ENCODE data around the gene PCSK1. TPM values are rescaled to one million over a fixed set of nuclear protein-coding genes. Genes with fewer than 3 reads are reported as not detected.

The PCSK1 gene
- total RNA-seq (ENCODE audit: low replicate concordance): 0.45 and 1.5 TPM in 2 replicates

DNA sequence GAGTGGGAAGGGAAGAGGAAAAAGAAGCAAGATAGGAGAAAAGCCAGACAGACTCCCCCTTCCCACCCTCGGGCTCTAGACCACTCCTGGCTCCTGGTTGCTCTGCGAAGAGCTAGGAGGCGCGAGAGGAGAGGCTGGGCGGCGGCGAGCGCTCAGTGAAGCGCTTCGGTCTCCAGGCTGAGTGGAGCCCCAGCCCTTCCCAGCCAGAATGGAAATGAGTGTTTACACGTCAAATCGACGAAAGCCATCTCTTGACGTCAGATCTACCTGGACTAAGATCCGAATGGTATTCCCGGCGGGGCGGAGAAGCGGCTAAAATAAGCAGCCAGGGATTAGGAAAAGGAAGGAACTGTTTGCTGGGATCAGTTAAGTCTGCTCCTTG lies at the start of gene PCSK1:
PCSK1 (minus strand) TSS at position 183 of the 382 bp plus-strand sequence. CDS start 206 bp downstream, outside the sequence.
- TF ChIP-seq, protein P1, sequence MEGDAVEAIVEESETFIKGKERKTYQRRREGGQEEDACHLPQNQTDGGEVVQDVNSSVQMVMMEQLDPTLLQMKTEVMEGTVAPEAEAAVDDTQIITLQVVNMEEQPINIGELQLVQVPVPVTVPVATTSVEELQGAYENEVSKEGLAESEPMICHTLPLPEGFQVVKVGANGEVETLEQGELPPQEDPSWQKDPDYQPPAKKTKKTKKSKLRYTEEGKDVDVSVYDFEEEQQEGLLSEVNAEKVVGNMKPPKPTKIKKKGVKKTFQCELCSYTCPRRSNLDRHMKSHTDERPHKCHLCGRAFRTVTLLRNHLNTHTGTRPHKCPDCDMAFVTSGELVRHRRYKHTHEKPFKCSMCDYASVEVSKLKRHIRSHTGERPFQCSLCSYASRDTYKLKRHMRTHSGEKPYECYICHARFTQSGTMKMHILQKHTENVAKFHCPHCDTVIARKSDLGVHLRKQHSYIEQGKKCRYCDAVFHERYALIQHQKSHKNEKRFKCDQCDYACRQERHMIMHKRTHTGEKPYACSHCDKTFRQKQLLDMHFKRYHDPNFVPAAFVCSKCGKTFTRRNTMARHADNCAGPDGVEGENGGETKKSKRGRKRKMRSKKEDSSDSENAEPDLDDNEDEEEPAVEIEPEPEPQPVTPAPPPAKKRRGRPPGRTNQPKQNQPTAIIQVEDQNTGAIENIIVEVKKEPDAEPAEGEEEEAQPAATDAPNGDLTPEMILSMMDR (IDR thresholded peaks at IDR 0.05; ENCODE audit: insufficient read depth, low read length): no peak
- no peak within 1 kb of the TSS for H3K4me3 ChIP-seq (ENCODE audit: low read depth, low read length)
- no peak for DNase-seq (ENCODE audit: low read depth)

DNA sequence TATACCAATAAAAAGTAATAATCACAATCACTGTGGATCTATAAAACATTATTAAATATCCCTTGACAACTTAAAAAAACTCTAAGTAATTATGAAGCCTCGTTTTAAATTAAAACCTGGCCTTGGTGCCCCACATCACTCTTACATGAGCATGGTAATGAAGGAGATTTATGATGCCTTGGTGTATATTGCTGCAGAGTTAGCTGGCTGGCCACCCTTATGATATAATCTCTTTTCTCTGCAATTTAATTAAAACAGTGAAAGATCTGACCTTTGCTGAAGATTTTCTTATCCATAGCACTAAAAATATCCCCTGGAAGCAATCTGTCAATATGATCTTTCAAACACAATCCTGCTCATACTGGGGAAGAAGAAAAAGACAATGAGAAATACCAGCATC lies 48.8 kb upstream of the PCSK1 start:
- TF ChIP-seq, protein P1 (IDR thresholded peaks at IDR 0.05; ENCODE audit: insufficient read depth, low read length): no peak
- H3K4me3 ChIP-seq (ENCODE audit: low read depth, low read length): no peak overlapping the region
- DNase-seq (ENCODE audit: low read depth): no peak

DNA sequence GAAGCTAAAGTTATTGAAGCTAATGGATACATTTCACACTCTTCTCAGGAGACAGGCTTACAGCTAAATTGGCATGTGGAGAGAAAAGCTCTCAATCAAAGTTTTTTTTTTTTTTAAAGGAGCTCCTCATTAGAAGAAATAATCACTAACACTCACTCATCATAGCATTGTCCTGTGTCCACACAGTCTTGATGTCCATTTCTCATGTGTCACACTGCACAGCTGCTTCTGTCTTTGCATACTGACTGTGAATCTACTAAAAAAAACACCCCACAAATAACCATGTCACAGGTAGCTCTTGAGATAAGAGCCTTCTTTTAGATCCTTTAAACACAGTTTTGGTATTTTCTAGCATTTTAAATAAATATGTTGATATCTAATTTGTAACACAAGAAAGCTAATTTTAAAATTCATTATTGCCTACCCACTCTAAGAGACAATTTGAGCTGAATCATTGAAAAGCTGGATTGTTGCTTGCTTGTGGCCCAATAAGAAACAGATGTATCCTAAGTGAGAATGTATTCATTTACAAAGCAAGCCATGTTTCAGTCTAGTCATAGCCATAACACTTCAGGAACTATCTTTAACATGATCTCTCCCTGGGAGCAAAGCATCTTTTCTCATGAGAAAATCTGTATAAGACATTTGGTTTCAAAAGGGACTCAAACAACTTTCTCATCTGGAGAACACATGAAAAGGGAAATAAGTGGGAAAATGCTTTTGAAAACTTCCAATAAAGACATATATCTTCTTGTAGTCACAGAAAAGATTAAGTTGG lies 48.1 kb upstream of the PCSK1 start:
- H3K4me3 ChIP-seq (ENCODE audit: low read depth, low read length): no peak overlapping the region

DNA sequence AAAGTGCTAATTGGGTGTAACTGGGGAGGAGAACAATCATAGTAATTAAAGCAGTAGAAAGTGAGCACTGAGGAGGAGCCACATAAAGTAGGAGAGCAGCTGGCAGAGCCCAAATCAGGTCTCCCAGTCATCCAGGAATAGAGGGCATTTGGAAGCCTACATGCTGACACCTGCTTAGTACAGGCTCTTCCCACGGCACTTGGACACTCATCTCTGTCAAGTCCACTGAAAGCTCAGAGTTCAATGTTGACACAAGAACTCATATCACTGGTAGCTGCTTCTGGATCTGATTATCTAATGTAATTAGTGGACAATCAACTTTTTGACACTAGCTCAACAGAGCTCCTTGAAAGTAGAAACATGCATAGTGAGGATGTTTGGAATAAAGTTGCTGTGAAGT lies 45.9 kb upstream of the PCSK1 start:
- TF ChIP-seq, protein P1 (IDR thresholded peaks at IDR 0.05; ENCODE audit: insufficient read depth, low read length): no peak
- DNase-seq (ENCODE audit: low read depth): no peak
- H3K4me3 ChIP-seq (ENCODE audit: low read depth, low read length): no peak overlapping the region

More for the DNA sequence above, 48.1 kb upstream of the PCSK1 start:
- no peak for DNase-seq (ENCODE audit: low read depth)
- TF ChIP-seq, protein P1 (IDR thresholded peaks at IDR 0.05; ENCODE audit: insufficient read depth, low read length): no peak

DNA sequence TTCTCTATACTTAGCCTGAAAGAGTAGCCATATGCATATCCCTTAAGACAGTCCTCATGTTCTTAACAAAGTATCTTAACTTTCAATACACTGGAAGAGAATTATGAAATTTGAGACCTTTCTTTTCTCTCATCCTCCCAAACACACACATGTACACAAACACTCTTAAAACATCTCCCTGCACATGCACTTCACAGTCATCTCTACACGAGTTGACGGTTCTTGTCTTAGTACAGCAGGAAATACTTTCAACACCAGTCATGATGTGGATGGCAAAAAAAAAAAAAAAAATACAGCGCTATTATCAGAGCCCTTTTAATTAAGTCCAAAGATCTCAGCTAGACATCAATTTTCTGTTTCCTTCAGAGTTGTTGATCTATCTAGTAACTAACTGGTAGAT lies 43.6 kb upstream of the PCSK1 start:
- no peak overlapping the region for H3K4me3 ChIP-seq (ENCODE audit: low read depth, low read length)
- DNase-seq (ENCODE audit: low read depth): peak; percentile 4
- TF ChIP-seq, protein P1 (IDR thresholded peaks at IDR 0.05; ENCODE audit: insufficient read depth, low read length): no peak

DNA sequence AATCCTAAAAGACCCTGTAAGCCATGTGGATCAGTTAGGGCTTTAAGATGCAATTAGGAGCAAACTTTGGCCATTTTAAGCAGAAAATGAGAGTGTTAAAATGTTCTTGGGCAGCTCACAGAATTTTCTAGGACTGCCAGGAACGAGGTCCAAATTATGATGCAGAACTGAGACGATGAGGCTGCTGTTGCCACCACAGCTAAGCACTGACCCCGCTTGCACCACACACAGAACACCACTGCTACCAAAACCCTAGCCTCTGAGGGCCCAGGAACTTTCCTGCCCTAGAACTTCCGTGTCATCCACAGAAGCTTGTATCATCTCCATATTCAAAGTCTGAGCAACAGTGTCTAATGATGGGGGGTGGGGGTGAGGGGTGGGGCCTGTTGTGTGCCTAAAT lies 41.0 kb upstream of the PCSK1 start:
- TF ChIP-seq, protein P1 (IDR thresholded peaks at IDR 0.05; ENCODE audit: insufficient read depth, low read length): no peak
- no peak overlapping the region for H3K4me3 ChIP-seq (ENCODE audit: low read depth, low read length)
- DNase-seq (ENCODE audit: low read depth): no peak
